Measurements from ENCODE around the gene ANKRD55.

Gene ANKRD55

GRCh38 chr5:56053363-56053762 lies 179.8 kb downstream of the ANKRD55 start:
- H3K4me3 ChIP-seq (ENCODE audit: low read length): no peak overlapping the region
- TF ChIP-seq CTCF (conservative IDR thresholded peaks at IDR 0.05; ENCODE audit: low read length): no peak
- no peak for DNase-seq (ENCODE audit: low read depth)

DNA sequence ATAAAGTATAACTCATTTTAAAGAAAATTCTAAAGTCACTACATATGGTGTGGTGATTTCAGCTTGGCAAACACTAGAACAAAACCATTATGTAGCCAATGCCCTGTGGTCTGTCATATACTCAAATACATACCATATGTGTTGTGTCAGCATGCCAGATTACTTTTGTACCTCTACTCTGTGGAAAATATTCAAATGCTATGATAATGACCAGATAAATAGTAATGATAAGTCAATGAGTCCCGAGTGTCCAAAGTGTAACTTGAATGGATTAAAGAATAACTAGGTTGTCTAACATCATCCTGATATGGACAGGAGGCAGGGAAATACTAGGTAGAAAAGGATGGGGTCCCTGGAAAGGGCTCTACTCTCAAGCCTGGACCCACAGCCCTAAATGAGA lies 180.4 kb downstream of the ANKRD55 start:
- no peak overlapping the region for H3K4me3 ChIP-seq (ENCODE audit: low read length)
- TF ChIP-seq CTCF (conservative IDR thresholded peaks at IDR 0.05; ENCODE audit: low read length): no peak
- no peak for DNase-seq (ENCODE audit: low read depth)

- no peak overlapping the region for H3K4me3 ChIP-seq (ENCODE audit: low read length)
- DNase-seq (ENCODE audit: low read depth): no peak
- TF ChIP-seq CTCF (conservative IDR thresholded peaks at IDR 0.05; ENCODE audit: low read length): no peak
These were observed 182.4 kb downstream of the ANKRD55 start for GRCh38 chr5:56050551-56051255.
